HG02763 (cell line): ENCODE data around the gene UBL5.
"Not testable (repeated sequence)": the region's sequence is repeated elsewhere in the genome, so short reads cannot be mapped to it uniquely, and the experiment has no call there.

Experiments used
- ATAC-seq: cut with Tn5 transposase; IDR thresholded peaks from one replicate; pipeline ENCODE4 v1.9.1; 2021; ENCODE audit warnings: mild to moderate bottlenecking, moderate library complexity; ENCODE audit not compliant: unreplicated experiment

Gene UBL5

GRCh38 chr19:9808855-9809824, 18.6 kb upstream of the UBL5 start:
- ATAC-seq: no peak

- ATAC-seq: no peak
Measured at GRCh38 chr19:9811139-9811538, 16.6 kb upstream of the UBL5 start.

GRCh38 chr19:9818175-9818733, 9.5 kb upstream of the UBL5 start:
- no peak for ATAC-seq

- peak; percentile 85 for ATAC-seq
Measured at GRCh38 chr19:9818734-9819595, 8.8 kb upstream of the UBL5 start, which contains the start of gene FBXL12. Gene FBXL12, minus strand, starts transcription at chr19:9819079. Its CDS starts 266 bp downstream, at chr19:9818813.

GRCh38 chr19:9819596-9819909, 8.2 kb upstream of the UBL5 start:
- no peak for ATAC-seq

GRCh38 chr19:9820034-9820433, 7.7 kb upstream of the UBL5 start:
- not testable (repeated sequence) for ATAC-seq

GRCh38 chr19:9823816-9824215, 3.9 kb upstream of the UBL5 start:
- no peak for ATAC-seq

GRCh38 chr19:9828551-9829063, 889 bp downstream of the UBL5 start:
- no peak for ATAC-seq

- no peak for ATAC-seq
Measured at GRCh38 chr19:9834307-9834725, 6.6 kb downstream of the UBL5 start.

GRCh38 chr19:9834726-9835506, 7.2 kb downstream of the UBL5 start, which contains the start of gene PIN1:
Gene PIN1, plus strand, starts transcription at chr19:9835318. Its CDS starts 27 bp downstream, at chr19:9835345.
- peak; percentile 95 for ATAC-seq

GRCh38 chr19:9835507-9835949, 7.8 kb downstream of the UBL5 start:
- no peak for ATAC-seq

GRCh38 chr19:9836021-9836420, 8.3 kb downstream of the UBL5 start:
- no peak for ATAC-seq

- no peak for ATAC-seq
Measured at GRCh38 chr19:9838324-9838723, 10.6 kb downstream of the UBL5 start.

GRCh38 chr19:9839415-9839814, 11.7 kb downstream of the UBL5 start:
- no peak for ATAC-seq

GRCh38 chr19:9842834-9843625, 15.3 kb downstream of the UBL5 start:
- ATAC-seq: no peak

- ATAC-seq: not testable (repeated sequence)
Measured at GRCh38 chr19:9843626-9844273, 16.0 kb downstream of the UBL5 start.

- no peak for ATAC-seq
Measured at GRCh38 chr19:9847087-9847671, 19.5 kb downstream of the UBL5 start.

- no peak for ATAC-seq
Measured at GRCh38 chr19:9848060-9848459, 20.3 kb downstream of the UBL5 start.
